Breast epithelium (tissue), 3 donors: Measurements from ENCODE around the gene LSAMP.

Experiments used
- POLR2A ChIP-seq: fragments of 450-650 bp; IDR thresholded peaks from one replicate; pipeline ENCODE4 v1.6.1; 2016; ENCODE audit warnings: antibody characterized with exemption, mild to moderate bottlenecking, moderate library complexity
- TF ChIP-seq, protein P1 (sequence below), 3 donors: fragments of 450-650 bp; IDR thresholded peaks; one replicate each; pipeline ENCODE4 v1.5.1; 2016 to 2017; ENCODE audit warnings: antibody characterized with exemption in 3 of 3, mild to moderate bottlenecking in 3 of 3, moderate library complexity in 3 of 3

DNA sequence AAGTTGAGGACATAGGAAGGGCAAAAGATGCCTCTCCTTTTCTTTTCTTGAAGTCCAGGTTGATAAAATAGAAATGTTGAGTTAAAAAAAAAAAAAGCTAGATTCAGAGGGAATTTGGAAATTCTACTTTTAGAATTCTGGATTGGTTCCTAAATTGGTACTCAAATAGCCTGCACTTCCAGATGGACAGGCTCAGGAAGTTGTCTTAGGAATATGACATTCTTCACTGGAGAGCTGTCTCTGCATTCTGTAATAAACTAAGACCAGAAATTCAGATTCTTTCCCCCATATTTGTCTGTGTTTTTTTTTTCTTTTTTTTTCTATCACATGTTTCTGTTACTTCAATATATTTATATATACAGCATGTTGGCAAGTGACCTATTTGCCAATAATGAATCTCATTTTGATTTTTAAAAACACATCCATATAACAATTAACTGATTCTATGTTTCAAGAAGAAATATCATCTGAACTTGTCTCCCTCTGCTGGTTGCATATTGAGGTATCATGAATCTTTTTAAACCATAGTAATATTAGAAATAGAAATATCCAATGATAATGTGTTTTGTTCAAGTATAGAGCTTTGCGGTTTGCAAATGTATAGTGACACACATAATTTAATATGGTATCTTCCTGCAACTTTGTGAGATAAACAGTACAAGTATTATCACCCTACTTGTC is 8.5 kb upstream of the LSAMP start:
- TF ChIP-seq, protein P1, sequence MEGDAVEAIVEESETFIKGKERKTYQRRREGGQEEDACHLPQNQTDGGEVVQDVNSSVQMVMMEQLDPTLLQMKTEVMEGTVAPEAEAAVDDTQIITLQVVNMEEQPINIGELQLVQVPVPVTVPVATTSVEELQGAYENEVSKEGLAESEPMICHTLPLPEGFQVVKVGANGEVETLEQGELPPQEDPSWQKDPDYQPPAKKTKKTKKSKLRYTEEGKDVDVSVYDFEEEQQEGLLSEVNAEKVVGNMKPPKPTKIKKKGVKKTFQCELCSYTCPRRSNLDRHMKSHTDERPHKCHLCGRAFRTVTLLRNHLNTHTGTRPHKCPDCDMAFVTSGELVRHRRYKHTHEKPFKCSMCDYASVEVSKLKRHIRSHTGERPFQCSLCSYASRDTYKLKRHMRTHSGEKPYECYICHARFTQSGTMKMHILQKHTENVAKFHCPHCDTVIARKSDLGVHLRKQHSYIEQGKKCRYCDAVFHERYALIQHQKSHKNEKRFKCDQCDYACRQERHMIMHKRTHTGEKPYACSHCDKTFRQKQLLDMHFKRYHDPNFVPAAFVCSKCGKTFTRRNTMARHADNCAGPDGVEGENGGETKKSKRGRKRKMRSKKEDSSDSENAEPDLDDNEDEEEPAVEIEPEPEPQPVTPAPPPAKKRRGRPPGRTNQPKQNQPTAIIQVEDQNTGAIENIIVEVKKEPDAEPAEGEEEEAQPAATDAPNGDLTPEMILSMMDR (IDR thresholded peaks at IDR 0.05) = no peak
- no peak for TF ChIP-seq POLR2A
